Measurements from ENCODE around the gene PRKN.

DNA sequence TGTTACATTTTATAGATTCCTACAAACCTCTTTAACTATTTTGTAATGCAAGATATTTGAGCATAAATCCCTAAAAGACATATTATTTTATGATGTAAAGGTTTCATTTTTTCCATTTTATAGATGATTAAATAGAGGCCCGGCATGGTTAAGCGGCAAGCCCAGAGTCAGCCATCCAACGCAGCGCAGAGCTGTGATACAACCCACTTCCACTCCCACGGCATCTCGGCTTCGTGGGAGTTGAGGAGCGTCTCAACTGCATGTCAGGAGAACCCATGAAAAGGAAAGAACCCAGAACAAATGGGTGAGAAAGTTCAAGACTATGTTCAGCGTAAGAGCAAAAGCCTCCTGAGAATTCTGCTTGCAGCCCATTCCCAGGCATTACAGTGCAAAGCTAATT lies 488.2 kb downstream of the PRKN start:
- TF ChIP-seq POLR2A (IDR thresholded peaks at IDR 0.05; ENCODE audit: low read length) (no peak), GATA1 (IDR thresholded peaks at IDR 0.05; ENCODE audit: low read depth, low read length) (no peak)
